Measurements from ENCODE around the gene CCDC40. TPM values are rescaled to one million over a fixed set of nuclear protein-coding genes. Genes with fewer than 3 reads are reported as not detected.

Gene CCDC40
- total and polyA plus RNA-seq, 8 donors = 0.61 to 56.2 (median 3.8) TPM

GRCh38 chr17:80006339-80006720, 30.1 kb upstream of the CCDC40 start:
- Histone ChIP-seq H3K4me1 (peaks cover 13 to 45% (median 32%) of the 10 kb centered on the region in 4 donors), H3K27ac (peak overlapping the region in 2 of 5 donors; percentile 34 to 48), H3K9me3 (no peaks in the 10 kb centered on the region), H3K4me3 (peak overlapping the region; percentile 29 to 44 (median 35)), H3K36me3 (peaks cover 8 to 42% (median 37%) of the 10 kb centered on the region in 4 donors), H3K27me3 (no peaks in the 10 kb centered on the region)
- intact Hi-C loops (cut with DNase I; ENCODE audit: low total_unique reads) = no loop called here
- DNase-seq = peak in 1 of 2 donors; percentile 22
- 37 to 52% (median 41%) methylated on average over 8 of the region's 8 CpGs for WGBS, 5 donors
- TF ChIP-seq, protein P1, sequence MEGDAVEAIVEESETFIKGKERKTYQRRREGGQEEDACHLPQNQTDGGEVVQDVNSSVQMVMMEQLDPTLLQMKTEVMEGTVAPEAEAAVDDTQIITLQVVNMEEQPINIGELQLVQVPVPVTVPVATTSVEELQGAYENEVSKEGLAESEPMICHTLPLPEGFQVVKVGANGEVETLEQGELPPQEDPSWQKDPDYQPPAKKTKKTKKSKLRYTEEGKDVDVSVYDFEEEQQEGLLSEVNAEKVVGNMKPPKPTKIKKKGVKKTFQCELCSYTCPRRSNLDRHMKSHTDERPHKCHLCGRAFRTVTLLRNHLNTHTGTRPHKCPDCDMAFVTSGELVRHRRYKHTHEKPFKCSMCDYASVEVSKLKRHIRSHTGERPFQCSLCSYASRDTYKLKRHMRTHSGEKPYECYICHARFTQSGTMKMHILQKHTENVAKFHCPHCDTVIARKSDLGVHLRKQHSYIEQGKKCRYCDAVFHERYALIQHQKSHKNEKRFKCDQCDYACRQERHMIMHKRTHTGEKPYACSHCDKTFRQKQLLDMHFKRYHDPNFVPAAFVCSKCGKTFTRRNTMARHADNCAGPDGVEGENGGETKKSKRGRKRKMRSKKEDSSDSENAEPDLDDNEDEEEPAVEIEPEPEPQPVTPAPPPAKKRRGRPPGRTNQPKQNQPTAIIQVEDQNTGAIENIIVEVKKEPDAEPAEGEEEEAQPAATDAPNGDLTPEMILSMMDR (IDR thresholded peaks at IDR 0.05) = no peak
- TF ChIP-seq EP300 (IDR thresholded peaks at IDR 0.05) (no peak), POLR2A (IDR thresholded peaks at IDR 0.05) (no peak), POLR2AphosphoS5 (IDR thresholded peaks at IDR 0.05) (no peak)

DNA sequence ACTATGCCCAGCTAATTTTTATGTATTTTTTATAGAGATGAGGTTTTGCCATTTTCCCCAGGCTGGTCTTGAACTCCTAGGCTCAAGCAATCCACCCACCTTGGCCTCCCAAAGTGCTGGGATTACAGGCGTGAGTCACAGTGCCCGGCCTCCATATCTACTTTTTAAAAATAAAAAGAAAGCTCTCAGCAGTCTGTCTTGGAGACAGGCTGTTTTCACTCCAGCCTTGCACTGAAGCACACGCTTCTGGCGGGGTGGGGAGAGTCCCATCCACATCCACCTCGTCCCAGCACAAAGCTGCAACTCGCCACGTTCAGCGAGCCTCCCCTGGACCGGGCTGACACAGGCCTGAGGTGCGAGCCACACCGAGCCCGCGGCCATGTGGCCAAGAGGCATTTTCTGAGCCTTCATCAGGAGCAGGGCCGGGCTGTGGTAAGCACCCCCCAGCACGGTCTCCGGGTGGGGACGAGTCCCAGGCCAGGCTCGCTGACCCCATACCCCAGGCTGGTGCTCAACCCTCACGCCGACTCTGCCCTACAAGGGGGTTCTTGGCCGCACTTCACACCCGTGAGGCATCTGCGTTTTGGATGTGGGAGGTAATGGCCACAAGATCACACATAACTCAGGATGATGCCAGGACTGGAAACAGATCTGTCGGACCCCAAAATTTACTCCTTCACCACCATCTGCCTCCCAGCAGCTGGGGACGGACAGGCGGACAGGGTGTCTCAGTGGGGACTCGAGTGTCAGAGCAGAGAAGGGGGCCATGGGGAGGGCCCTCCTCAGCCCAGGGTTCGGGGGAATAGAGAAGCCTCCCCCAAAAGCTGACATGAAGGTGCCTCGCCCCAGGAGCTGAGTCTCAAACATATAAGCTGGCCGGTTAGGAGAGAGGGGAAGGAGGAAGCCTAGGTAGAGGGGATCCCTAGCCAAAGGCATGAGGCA, 29.4 kb upstream of the CCDC40 start:
- H3K27ac ChIP-seq = no peak overlapping the region
- 87 to 95% (median 94%) methylated on average over 11 to 30 of the region's 30 CpGs for WGBS, 5 donors
- no peak for TF ChIP-seq POLR2AphosphoS5 (IDR thresholded peaks at IDR 0.05)
- no peak for TF ChIP-seq EP300 (IDR thresholded peaks at IDR 0.05)
- TF ChIP-seq, protein P1 (IDR thresholded peaks at IDR 0.05) = no peak
- no peak for TF ChIP-seq POLR2A (IDR thresholded peaks at IDR 0.05)
- no peaks in the 10 kb centered on the region for H3K27me3 ChIP-seq
- no peak overlapping the region for H3K4me3 ChIP-seq
- H3K36me3 ChIP-seq = peaks cover 8 to 43% (median 38%) of the 10 kb centered on the region in 4 donors
- H3K4me1 ChIP-seq = peaks cover 13 to 39% (median 32%) of the 10 kb centered on the region in 4 donors
- no peak for DNase-seq
- no peaks in the 10 kb centered on the region for H3K9me3 ChIP-seq
- intact Hi-C loops (cut with DNase I; ENCODE audit: low total_unique reads) = no loop called here

DNA sequence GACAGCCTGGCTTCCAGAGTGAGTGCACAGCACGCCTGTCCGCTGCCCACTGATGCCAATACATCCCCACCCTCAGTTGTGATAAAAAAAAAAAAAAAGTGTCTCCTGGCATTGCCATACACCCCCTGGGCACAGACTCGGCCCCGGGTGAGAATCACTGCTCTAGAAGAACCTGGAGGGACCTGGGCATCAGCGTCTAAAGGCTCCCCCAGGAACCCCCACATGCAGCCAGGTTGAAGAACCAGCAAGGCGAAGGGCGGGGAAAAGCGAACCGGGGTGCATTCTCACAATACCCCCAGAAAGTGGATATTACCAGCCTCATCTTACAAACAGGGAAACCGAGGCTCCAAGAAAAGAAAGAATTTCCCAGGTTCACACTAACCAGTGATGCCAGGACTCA, 28.5 kb upstream of the CCDC40 start:
- TF ChIP-seq, protein P1 (IDR thresholded peaks at IDR 0.05) = no peak
- TF ChIP-seq EP300 (IDR thresholded peaks at IDR 0.05) (no peak), POLR2A (IDR thresholded peaks at IDR 0.05) (no peak), POLR2AphosphoS5 (IDR thresholded peaks at IDR 0.05) (no peak)
- Histone ChIP-seq H3K27me3 (no peaks in the 10 kb centered on the region), H3K36me3 (peaks cover 17 to 43% (median 39%) of the 10 kb centered on the region in 4 donors), H3K4me3 (no peak overlapping the region), H3K4me1 (peaks cover 7 to 30% (median 24%) of the 10 kb centered on the region in 4 donors), H3K27ac (no peak overlapping the region), H3K9me3 (no peaks in the 10 kb centered on the region)
- no peak for DNase-seq
- 75 to 81% (median 77%) methylated on average over 10 of the region's 10 CpGs for WGBS, 5 donors
- intact Hi-C loops (cut with DNase I; ENCODE audit: low total_unique reads) = no loop called here

DNA sequence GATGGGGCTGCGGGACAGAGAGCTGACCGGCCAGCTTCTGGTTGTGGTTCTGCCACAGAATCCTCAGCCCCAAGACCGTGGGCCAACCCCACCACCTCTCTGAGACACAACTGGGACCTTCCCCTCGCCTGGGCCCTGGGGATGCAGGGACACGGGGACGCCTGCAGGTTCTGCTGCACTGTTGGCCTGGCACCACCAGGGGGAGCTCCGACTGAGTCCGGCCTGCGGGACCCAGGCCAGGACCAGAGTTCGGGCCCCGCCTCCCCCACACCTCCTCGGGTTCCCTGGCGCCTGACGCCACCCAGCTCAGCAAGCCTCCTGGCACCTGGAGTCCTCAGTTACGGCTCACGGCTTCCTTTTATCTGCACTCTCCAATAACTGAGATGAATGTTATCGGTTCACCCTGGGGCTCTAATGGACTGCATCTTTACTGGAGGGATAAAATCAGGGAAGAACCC, 28.0 kb upstream of the CCDC40 start:
- Histone ChIP-seq H3K27ac (peak overlapping the region in 4 of 5 donors; percentile 22 to 51 (median 44)), H3K36me3 (peaks cover 21 to 44% (median 43%) of the 10 kb centered on the region in 4 donors), H3K27me3 (no peaks in the 10 kb centered on the region), H3K4me3 (no peak overlapping the region), H3K4me1 (peaks cover 5 to 26% (median 21%) of the 10 kb centered on the region in 4 donors), H3K9me3 (no peaks in the 10 kb centered on the region)
- TF ChIP-seq, protein P1 (IDR thresholded peaks at IDR 0.05) = peak in 5 of 7 experiments; percentile 90 to 97 (median 96)
- TF ChIP-seq POLR2A (IDR thresholded peaks at IDR 0.05) (no peak), POLR2AphosphoS5 (IDR thresholded peaks at IDR 0.05) (peak; percentile 21 to 79 (median 23)), EP300 (IDR thresholded peaks at IDR 0.05) (no peak)
- intact Hi-C loops (cut with DNase I; ENCODE audit: low total_unique reads) = no loop called here
- peak; percentile 88 to 92 for DNase-seq
- 10 to 30% (median 14%) methylated on average over 11 to 17 of the region's 17 CpGs for WGBS, 5 donors

Measured in stomach (tissue), 9 donors.